Neutrophil (primary cell): ENCODE data around the gene STEAP1B.
"Not testable (repeated sequence)": the region's sequence is repeated elsewhere in the genome, so short reads cannot be mapped to it uniquely, and the experiment has no call there.

Source experiments
- H3K27ac ChIP-seq: fragments of 200-600 bp; sonication (generic); 2 replicates; pipeline ENCODE4 v1.5.1; 2016; ENCODE audit warnings: mild to moderate bottlenecking, moderate library complexity
- H3K27me3 ChIP-seq: fragments of 200-600 bp; sonication (generic); 2 replicates; pipeline ENCODE4 v1.6.0; 2016; ENCODE audit warnings: mild to moderate bottlenecking
- H3K36me3 ChIP-seq: fragments of 200-600 bp; sonication (generic); 2 replicates; pipeline ENCODE4 v1.5.1; 2017
- H3K4me1 ChIP-seq, 2 experiments: fragments of 200-600 bp in 1 of 2; sonication (generic) in 1 of 2; 1 replicate in 1 of 2; 2 replicates in 1 of 2; pipeline versions ENCODE4 v1.5.1 to v1.6.1; 2013 to 2016; ENCODE audit warnings: low read depth in 1 of 2, low read length in 1 of 2, mild to moderate bottlenecking in 1 of 2, moderate library complexity in 1 of 2; ENCODE audit not compliant: control insufficient read depth in 1 of 2, insufficient read depth in 1 of 2
- H3K4me3 ChIP-seq, 2 experiments: fragments of 200-600 bp in 1 of 2; sonication (generic) in 1 of 2; 1 replicate in 1 of 2; 2 replicates in 1 of 2; pipeline ENCODE4 v1.5.1; 2013 to 2016; ENCODE audit warnings: low read depth in 1 of 2, low read length in 1 of 2, mild to moderate bottlenecking in 1 of 2, moderate library complexity in 1 of 2
- H3K9me3 ChIP-seq: fragments of 200-600 bp; sonication (generic); 2 replicates; pipeline ENCODE4 v1.5.1; 2016
- CTCF ChIP-seq: fragments of 200-600 bp; sonication (generic); IDR thresholded peaks from 2 replicates; pipeline ENCODE4 v1.5.1; 2016; ENCODE audit warnings: antibody characterized with exemption

Gene STEAP1B

GRCh38 chr7:22516950-22517349 lies 17.0 kb upstream of the STEAP1B start:
- H3K9me3 ChIP-seq, H3K4me3 ChIP-seq, H3K4me1 ChIP-seq, H3K27me3 ChIP-seq, H3K36me3 ChIP-seq, H3K27ac ChIP-seq: not testable (repeated sequence)

GRCh38 chr7:22514963-22515362 lies 15.0 kb upstream of the STEAP1B start:
- H3K4me3 ChIP-seq, H3K9me3 ChIP-seq, H3K27me3 ChIP-seq, H3K27ac ChIP-seq, H3K36me3 ChIP-seq, H3K4me1 ChIP-seq: not testable (repeated sequence)

- H3K27ac ChIP-seq, H3K36me3 ChIP-seq, H3K9me3 ChIP-seq, H3K4me1 ChIP-seq, H3K4me3 ChIP-seq: not testable (repeated sequence)
- H3K27me3 ChIP-seq: peaks cover 11% of the 10 kb centered on the region
These were observed 7.3 kb upstream of the STEAP1B start for GRCh38 chr7:22507320-22507719.

GRCh38 chr7:22506316-22507020 lies 6.5 kb upstream of the STEAP1B start:
- not testable (repeated sequence) for H3K4me3 ChIP-seq, H3K4me1 ChIP-seq, H3K36me3 ChIP-seq, H3K9me3 ChIP-seq, H3K27ac ChIP-seq
- peaks cover 14% of the 10 kb centered on the region for H3K27me3 ChIP-seq

GRCh38 chr7:22504519-22504918 lies 4.5 kb upstream of the STEAP1B start:
- H3K27ac ChIP-seq, H3K9me3 ChIP-seq, H3K36me3 ChIP-seq, H3K4me3 ChIP-seq, H3K4me1 ChIP-seq: not testable (repeated sequence)
- peaks cover 30% of the 10 kb centered on the region for H3K27me3 ChIP-seq

GRCh38 chr7:22502104-22502503 lies 2.1 kb upstream of the STEAP1B start:
- H3K36me3 ChIP-seq, H3K4me1 ChIP-seq, H3K27ac ChIP-seq, H3K9me3 ChIP-seq, H3K4me3 ChIP-seq: not testable (repeated sequence)
- H3K27me3 ChIP-seq: peaks cover 47% of the 10 kb centered on the region

GRCh38 chr7:22501336-22501735 lies 1.3 kb upstream of the STEAP1B start:
- not testable (repeated sequence) for H3K4me1 ChIP-seq, H3K9me3 ChIP-seq, H3K4me3 ChIP-seq, H3K27ac ChIP-seq, H3K36me3 ChIP-seq
- H3K27me3 ChIP-seq: peaks cover 47% of the 10 kb centered on the region

GRCh38 chr7:22499044-22499443 lies 944 bp downstream of the STEAP1B start:
- H3K4me3 ChIP-seq: no peak overlapping the region
- H3K9me3 ChIP-seq: no peaks in the 10 kb centered on the region
- H3K27me3 ChIP-seq: peaks cover 42% of the 10 kb centered on the region
- TF ChIP-seq CTCF: no peak
- H3K4me1 ChIP-seq: peaks cover 4 to 6% of the 10 kb centered on the region in 2 experiments
- no peak overlapping the region for H3K27ac ChIP-seq
- no peaks in the 10 kb centered on the region for H3K36me3 ChIP-seq

GRCh38 chr7:22496912-22497311 lies 3.1 kb downstream of the STEAP1B start:
- H3K27ac ChIP-seq, H3K9me3 ChIP-seq: not testable (repeated sequence)

GRCh38 chr7:22496296-22496888 lies 3.6 kb downstream of the STEAP1B start:
- not testable (repeated sequence) for H3K27ac ChIP-seq, H3K36me3 ChIP-seq, H3K4me1 ChIP-seq, H3K9me3 ChIP-seq, H3K4me3 ChIP-seq
- H3K27me3 ChIP-seq: peaks cover 32% of the 10 kb centered on the region

More at GRCh38 chr7:22496912-22497311, 3.1 kb downstream of the STEAP1B start:
- not testable (repeated sequence) for H3K4me3 ChIP-seq, H3K36me3 ChIP-seq, H3K4me1 ChIP-seq
- peaks cover 33% of the 10 kb centered on the region for H3K27me3 ChIP-seq

- not testable (repeated sequence) for H3K36me3 ChIP-seq, H3K9me3 ChIP-seq, H3K4me3 ChIP-seq, H3K27ac ChIP-seq, H3K4me1 ChIP-seq
- H3K27me3 ChIP-seq: peaks cover 12% of the 10 kb centered on the region
These were observed 6.6 kb downstream of the STEAP1B start for GRCh38 chr7:22493160-22493925.
